Vagina (tissue), 2 donors: ENCODE measurements around the gene KBTBD4. TPM values are rescaled to one million over a fixed set of nuclear protein-coding genes. Genes with fewer than 3 reads are reported as not detected.
"Not testable (repeated sequence)": the region's sequence is repeated elsewhere in the genome, so short reads cannot be mapped to it uniquely, and the experiment has no call there.

ENCODE experiments used
- DNase-seq, 2 donors: peaks; one replicate each; pipeline ENCODE4 v3.0.0-alpha.2; 2017; ENCODE audit errors: extremely low spot score in 2 of 2
- H3K27ac ChIP-seq: fragments of 200-600 bp; sonication (generic); one replicate; pipeline ENCODE4 v1.5.1; 2019
- H3K27me3 ChIP-seq: fragments of 200-600 bp; sonication (generic); one replicate; pipeline ENCODE4 v1.5.1; 2019
- H3K36me3 ChIP-seq, 2 donors: fragments of 200-600 bp; sonication (generic); one replicate each; pipeline ENCODE4 v1.5.1; 2017 to 2019
- H3K4me1 ChIP-seq: fragments of 200-600 bp; sonication (generic); one replicate; pipeline ENCODE4 v1.5.1; 2019
- H3K4me3 ChIP-seq, 2 donors: fragments of 200-600 bp; sonication (generic); 1 replicate in 1 of 2; 2 replicates in 1 of 2; pipeline ENCODE4 v1.5.1; 2016 to 2019
- H3K9me3 ChIP-seq: fragments of 200-600 bp; sonication (generic); one replicate; pipeline ENCODE4 v1.5.1; 2019
- POLR2A ChIP-seq, 2 donors: fragments of 450-650 bp; IDR thresholded peaks; one replicate each; pipeline ENCODE4 v1.6.1; 2017; ENCODE audit warnings: antibody characterized with exemption in 2 of 2, mild to moderate bottlenecking in 2 of 2, moderate library complexity in 2 of 2
- POLR2AphosphoS5 ChIP-seq, 2 donors: sonication (generic); formaldehyde crosslinking; IDR thresholded peaks; one replicate each; pipeline ENCODE4 v1.9.0; 2017; ENCODE audit warnings: antibody characterized with exemption in 2 of 2, mild to moderate bottlenecking in 2 of 2, low read depth in 1 of 2; ENCODE audit not compliant: insufficient read depth in 1 of 2
- intact Hi-C: fragments of 100-400 bp; cut with DNase I; formaldehyde crosslinking; loops from one replicate; pipeline ENCODE4 v1.15.1; 2023
- small RNA-seq: library from RNA; depleted of rRNA; stranded (forward); fragments of <200 nt; gene quantifications from one replicate; pipeline ENCODE3, GENCODE V24; 2016
- total RNA-seq: library from RNA; depleted of rRNA; stranded (reverse); fragments of >200 nt; gene quantifications from one replicate; pipeline ENCODE4 v1.2.3, GENCODE V29; 2016
- TF ChIP-seq, protein P1 (sequence below), 3 experiments: fragments of 450-650 bp in 2 of 3; fragments of 200-600 bp in 1 of 3; sonication (generic) in 1 of 3; IDR thresholded peaks; one replicate each; pipeline ENCODE4 v1.5.1; 2017 to 2019; ENCODE audit warnings: antibody characterized with exemption in 3 of 3, mild to moderate bottlenecking in 2 of 3, moderate library complexity in 2 of 3

The KBTBD4 gene
- total RNA-seq, 1 donor from 2014 or later = 14.7 TPM

DNA sequence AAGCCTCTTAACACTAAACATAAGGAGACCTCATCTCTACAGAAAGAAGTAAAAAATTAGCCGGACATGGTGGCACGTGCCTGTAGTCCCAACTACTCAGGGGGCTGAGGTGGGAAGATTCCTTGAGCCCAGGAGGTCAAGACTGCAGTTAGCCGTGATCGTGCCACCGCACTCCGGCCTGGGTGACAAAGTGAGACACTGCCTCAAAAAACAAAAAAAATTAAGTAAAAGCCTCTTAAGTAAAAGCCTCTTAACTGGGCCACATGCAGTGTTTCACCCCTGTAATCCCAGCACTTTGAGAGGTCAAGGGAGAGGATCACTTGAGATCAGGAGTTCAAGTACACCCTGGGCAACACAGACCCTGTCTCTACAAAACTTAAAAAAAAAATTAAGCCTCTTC is 51.6 kb downstream of the KBTBD4 start:
- Histone ChIP-seq H3K4me1 (peaks cover 72% of the 10 kb centered on the region), H3K36me3 (no peaks in the 10 kb centered on the region), H3K4me3 (no peak overlapping the region), H3K27me3 (no peaks in the 10 kb centered on the region), H3K27ac (no peak overlapping the region), H3K9me3 (no peaks in the 10 kb centered on the region)
- intact Hi-C loops = no loop called here
- DNase-seq = no peak
- TF ChIP-seq, protein P1, sequence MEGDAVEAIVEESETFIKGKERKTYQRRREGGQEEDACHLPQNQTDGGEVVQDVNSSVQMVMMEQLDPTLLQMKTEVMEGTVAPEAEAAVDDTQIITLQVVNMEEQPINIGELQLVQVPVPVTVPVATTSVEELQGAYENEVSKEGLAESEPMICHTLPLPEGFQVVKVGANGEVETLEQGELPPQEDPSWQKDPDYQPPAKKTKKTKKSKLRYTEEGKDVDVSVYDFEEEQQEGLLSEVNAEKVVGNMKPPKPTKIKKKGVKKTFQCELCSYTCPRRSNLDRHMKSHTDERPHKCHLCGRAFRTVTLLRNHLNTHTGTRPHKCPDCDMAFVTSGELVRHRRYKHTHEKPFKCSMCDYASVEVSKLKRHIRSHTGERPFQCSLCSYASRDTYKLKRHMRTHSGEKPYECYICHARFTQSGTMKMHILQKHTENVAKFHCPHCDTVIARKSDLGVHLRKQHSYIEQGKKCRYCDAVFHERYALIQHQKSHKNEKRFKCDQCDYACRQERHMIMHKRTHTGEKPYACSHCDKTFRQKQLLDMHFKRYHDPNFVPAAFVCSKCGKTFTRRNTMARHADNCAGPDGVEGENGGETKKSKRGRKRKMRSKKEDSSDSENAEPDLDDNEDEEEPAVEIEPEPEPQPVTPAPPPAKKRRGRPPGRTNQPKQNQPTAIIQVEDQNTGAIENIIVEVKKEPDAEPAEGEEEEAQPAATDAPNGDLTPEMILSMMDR (IDR thresholded peaks at IDR 0.05) = no peak
- no peak for TF ChIP-seq POLR2A (IDR thresholded peaks at IDR 0.05)
- no peak for TF ChIP-seq POLR2AphosphoS5 (IDR thresholded peaks at IDR 0.05; ENCODE audit: insufficient read depth in 1 of 2, low read depth in 1 of 2)

DNA sequence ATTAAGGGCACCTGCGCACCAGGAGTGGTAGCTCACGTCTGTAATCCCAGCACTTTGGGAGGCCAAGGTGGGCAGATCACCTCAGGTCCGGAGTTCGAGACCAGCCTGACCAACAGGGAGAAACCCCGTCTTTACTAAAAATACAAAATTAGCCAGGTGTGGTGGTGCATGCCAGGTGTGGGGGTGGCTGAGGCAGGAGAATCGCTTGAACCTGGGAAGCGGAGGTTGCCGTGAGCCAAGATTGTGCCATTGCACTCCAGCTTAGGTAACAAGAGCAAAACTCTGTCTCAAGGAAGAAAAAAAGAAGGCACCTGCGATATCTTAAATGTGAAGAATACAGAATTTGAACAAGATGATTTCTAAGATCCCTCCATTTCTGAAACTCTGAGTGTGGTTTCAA is 52.7 kb downstream of the KBTBD4 start:
- H3K4me1 ChIP-seq = peaks cover 70% of the 10 kb centered on the region
- H3K27me3 ChIP-seq, DNase-seq, H3K9me3 ChIP-seq, H3K36me3 ChIP-seq, intact Hi-C loops, H3K27ac ChIP-seq, H3K4me3 ChIP-seq: not testable (repeated sequence)

DNA sequence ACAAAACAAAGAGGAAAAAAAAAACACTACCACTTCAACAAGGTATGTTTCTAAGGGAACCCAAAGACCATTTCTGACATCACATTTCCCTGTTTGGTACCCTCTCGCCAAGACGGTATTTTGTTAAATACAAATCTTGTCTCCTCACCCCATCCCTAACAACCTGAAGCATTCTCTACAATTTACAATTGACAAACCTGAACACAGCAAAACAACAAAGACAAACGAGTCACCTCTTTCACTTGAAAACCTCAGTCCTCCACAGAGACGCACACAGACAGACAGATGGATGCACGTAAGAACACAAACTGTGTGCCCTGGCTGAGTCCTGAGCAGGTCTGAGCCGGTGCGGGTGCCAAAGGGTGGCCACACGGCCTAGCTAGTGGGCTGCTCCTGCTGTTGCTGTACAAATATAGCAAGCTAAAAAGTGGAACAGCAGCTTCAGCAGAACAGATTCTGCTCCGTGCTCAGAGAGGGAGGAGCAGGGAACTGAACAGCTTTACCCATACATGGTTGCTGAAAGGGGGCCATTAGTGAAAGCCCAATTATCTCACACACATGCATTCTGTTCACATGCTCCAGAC is 54.4 kb downstream of the KBTBD4 start:
- no peaks in the 10 kb centered on the region for H3K27me3 ChIP-seq
- no peak for DNase-seq
- peak; percentile 22 to 29 for TF ChIP-seq POLR2AphosphoS5 (IDR thresholded peaks at IDR 0.05; ENCODE audit: insufficient read depth in 1 of 2, low read depth in 1 of 2)
- no peak for TF ChIP-seq POLR2A (IDR thresholded peaks at IDR 0.05)
- peak overlapping the region in 1 of 2 donors; percentile 19 for H3K4me3 ChIP-seq
- intact Hi-C loops = no loop called here
- H3K4me1 ChIP-seq = peaks cover 76% of the 10 kb centered on the region
- no peaks in the 10 kb centered on the region for H3K9me3 ChIP-seq
- H3K36me3 ChIP-seq = no peaks in the 10 kb centered on the region
- H3K27ac ChIP-seq = peak overlapping the region; percentile 82

DNA sequence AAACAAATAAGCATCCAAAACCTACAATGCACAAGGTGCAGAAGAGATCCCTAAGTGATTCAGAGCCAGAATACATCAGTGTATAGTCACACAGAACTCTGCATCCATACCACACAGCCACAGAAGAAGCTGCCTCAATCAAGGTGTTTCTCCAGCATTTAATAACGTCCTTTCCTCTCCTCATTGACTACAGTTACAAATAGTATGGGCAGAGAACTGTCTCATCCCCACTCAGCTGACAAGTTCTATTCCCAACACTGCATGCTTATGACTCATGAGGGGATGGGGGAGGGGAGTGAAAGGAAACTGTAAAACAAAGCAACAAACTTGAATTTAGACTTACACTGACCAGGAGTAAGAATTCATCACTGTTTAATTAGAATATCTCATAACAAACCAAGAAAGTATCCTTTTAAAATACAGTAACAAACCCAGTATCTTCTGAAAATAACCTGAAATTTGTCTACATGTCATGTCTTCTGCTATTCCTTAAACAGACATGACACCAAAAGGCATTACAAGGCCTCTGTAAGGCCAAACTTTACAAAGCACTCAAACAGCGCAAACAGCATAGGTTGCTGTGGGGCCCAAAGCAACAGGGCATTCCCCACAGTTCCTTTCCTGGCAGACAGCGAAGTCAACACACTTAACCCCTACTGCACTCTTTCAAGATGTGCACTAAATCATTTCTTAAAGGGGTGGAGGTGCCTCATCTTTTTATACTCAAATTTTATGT is 55.1 kb downstream of the KBTBD4 start:
- DNase-seq = no peak
- H3K27me3 ChIP-seq = no peaks in the 10 kb centered on the region
- TF ChIP-seq POLR2AphosphoS5 (IDR thresholded peaks at IDR 0.05; ENCODE audit: insufficient read depth in 1 of 2, low read depth in 1 of 2) = peak in 1 of 2 donors; percentile 93
- TF ChIP-seq, protein P1 (IDR thresholded peaks at IDR 0.05) = no peak
- intact Hi-C loops = no loop called here
- H3K27ac ChIP-seq = peak overlapping the region; percentile 82
- no peaks in the 10 kb centered on the region for H3K9me3 ChIP-seq
- peaks cover 82% of the 10 kb centered on the region for H3K4me1 ChIP-seq
- no peaks in the 10 kb centered on the region for H3K36me3 ChIP-seq
- H3K4me3 ChIP-seq = peak overlapping the region in 1 of 2 donors; percentile 19

Small RNA genes lying within 50 kb of the gene (small RNA-seq; reads per million reads assigned to genes)
- gene RN7SL652P (not detected), gene RNU5E-10P (not detected)

Other genes with a start within 250 kb of the KBTBD4 start
- not detected for gene MYBPC3, start 226.3 kb downstream of the KBTBD4 start, total RNA-seq
- gene SPI1, start 200.4 kb downstream of the KBTBD4 start, total RNA-seq = 15.5 TPM
- 53.5 TPM for gene SLC39A13, start 170.4 kb downstream of the KBTBD4 start, total RNA-seq
- gene PSMC3, start 152.5 kb downstream of the KBTBD4 start, total RNA-seq = 89.6 TPM
- gene RAPSN, start 129.8 kb downstream of the KBTBD4 start, total RNA-seq = not detected
- gene CELF1, start 25.8 kb downstream of the KBTBD4 start, total RNA-seq = 100 TPM
- 68.5 TPM for gene PTPMT1, start 13.4 kb downstream of the KBTBD4 start, total RNA-seq
- gene NDUFS3, start 104 bp upstream of the KBTBD4 start, total RNA-seq = 60.4 TPM
- gene FAM180B, start 7.7 kb upstream of the KBTBD4 start, total RNA-seq = not detected
- 3.4 TPM for gene C1QTNF4, start 15.4 kb upstream of the KBTBD4 start, total RNA-seq
- 40.5 TPM for gene MTCH2, start 63.6 kb upstream of the KBTBD4 start, total RNA-seq
- 2.2 TPM for gene AGBL2, start 136.4 kb upstream of the KBTBD4 start, total RNA-seq
- 163 TPM for gene FNBP4, start 188.4 kb upstream of the KBTBD4 start, total RNA-seq